A673 (cell line): ENCODE data around the gene INPP4A.
A peak's percentile ranks its signal among the peaks of the same experiment; 100 is the strongest.

Experiments used
- EZH2 ChIP-seq: fragments of 200-600 bp; sonication (generic); IDR thresholded peaks from 2 replicates; pipeline ENCODE4 v1.6.1; 2017; ENCODE audit warnings: borderline replicate concordance, low read depth, mild to moderate bottlenecking, mixed read lengths, antibody characterized with exemption, low read length; ENCODE audit not compliant: poor library complexity, severe bottlenecking
- TF ChIP-seq, protein P1 (sequence below): fragments of 300-800, 200-600 bp; sonication (generic); conservative IDR thresholded peaks from 2 replicates; pipeline ENCODE4 v1.5.1; 2017; ENCODE audit warnings: low read depth, mild to moderate bottlenecking, antibody characterized with exemption, low read length, moderate library complexity, mixed read lengths

DNA sequence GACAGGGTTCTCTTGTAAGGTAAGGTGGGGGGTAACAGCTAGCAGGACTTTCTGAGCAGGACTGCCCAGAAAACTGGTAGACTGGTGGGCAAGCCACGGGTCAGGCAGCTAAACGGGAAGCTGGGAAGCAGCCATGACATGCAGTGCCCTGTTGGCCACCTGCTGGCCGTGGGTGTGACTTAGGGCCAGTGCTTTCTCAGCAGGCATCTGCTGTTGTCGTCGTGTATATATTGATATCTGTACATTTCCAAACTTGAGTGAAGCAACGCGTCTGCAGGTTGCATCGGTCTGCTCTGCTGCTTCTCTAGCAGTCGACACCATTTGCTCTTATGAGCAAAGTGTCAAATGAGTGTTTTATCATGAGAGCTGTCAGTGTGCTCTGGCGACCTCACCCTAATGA is 132.7 kb downstream of the INPP4A start:
- TF ChIP-seq, protein P1, sequence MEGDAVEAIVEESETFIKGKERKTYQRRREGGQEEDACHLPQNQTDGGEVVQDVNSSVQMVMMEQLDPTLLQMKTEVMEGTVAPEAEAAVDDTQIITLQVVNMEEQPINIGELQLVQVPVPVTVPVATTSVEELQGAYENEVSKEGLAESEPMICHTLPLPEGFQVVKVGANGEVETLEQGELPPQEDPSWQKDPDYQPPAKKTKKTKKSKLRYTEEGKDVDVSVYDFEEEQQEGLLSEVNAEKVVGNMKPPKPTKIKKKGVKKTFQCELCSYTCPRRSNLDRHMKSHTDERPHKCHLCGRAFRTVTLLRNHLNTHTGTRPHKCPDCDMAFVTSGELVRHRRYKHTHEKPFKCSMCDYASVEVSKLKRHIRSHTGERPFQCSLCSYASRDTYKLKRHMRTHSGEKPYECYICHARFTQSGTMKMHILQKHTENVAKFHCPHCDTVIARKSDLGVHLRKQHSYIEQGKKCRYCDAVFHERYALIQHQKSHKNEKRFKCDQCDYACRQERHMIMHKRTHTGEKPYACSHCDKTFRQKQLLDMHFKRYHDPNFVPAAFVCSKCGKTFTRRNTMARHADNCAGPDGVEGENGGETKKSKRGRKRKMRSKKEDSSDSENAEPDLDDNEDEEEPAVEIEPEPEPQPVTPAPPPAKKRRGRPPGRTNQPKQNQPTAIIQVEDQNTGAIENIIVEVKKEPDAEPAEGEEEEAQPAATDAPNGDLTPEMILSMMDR, result 0 out of 2 replicates have a peak, but pooled peaks have one; percentile 11
- TF ChIP-seq EZH2, result no peak
